ENCODE data around the gene GABRA4.

GABRA4 gene

DNA sequence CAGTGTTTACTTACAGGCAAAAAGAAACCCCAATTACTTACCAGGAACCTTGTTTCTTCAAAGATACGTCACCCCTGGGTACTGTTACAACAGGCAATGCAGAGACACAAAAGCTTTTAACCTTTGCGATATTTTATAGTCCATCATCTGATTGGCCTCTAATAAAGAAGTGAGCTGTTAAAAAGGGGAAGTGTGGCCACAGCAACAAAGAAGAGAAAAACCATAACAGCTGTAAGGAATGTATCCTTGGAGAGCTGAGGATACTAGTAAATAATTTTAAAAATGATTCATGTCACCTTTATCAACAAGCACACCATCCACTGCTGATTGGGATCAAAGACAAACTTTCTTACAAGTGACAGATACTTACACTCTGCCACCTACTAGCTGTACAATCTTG, 14.1 kb downstream of the GABRA4 start:
- no peak overlapping the region for H3K9ac ChIP-seq
- no peaks in the 10 kb centered on the region for H4K20me1 ChIP-seq (ENCODE audit: insufficient read depth)
- no peak overlapping the region for H3K27ac ChIP-seq
- H3K4me2 ChIP-seq = no peak overlapping the region
- no peaks in the 10 kb centered on the region for H3K79me2 ChIP-seq (ENCODE audit: insufficient read depth, low read depth)
- H3K4me3 ChIP-seq (IDR thresholded peaks at IDR 0.05; ENCODE audit: insufficient read depth, low read depth, low read length) = no peak overlapping the region
- TF ChIP-seq CTCF (conservative IDR thresholded peaks at IDR 0.05; ENCODE audit: low read depth, low read length) = no peak
- no peaks in the 10 kb centered on the region for H3K36me3 ChIP-seq (ENCODE audit: insufficient read depth)
- no peaks in the 10 kb centered on the region for H3K27me3 ChIP-seq (ENCODE audit: insufficient read depth, low read depth)
- H3K4me1 ChIP-seq (ENCODE audit: low read depth, poor library complexity, severe bottlenecking) = peaks cover 2% of the 10 kb centered on the region
- no peak overlapping the region for H2AFZ ChIP-seq (ENCODE audit: low read depth)

DNA sequence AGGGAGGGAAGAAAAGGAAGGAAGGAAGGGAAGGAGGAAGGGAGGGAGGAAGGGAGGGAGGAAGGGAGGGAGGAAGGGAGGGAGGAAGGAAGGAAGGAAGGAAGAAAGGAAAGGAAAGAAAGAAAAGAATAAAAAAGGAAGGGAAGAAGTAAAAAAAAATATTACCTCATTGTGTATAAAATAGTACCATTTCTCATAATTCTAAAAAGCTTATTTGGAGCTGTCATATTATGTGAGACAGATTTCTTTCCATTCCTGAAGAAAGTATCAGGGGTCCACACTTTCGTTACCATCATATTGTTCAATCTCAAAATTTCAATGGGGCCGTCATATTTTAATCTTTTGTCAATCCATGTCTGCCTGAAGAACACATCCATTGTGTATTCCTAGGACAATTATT, 16.1 kb downstream of the GABRA4 start:
- Histone ChIP-seq H3K9ac (no peak overlapping the region), H3K27me3 (ENCODE audit: insufficient read depth, low read depth) (no peaks in the 10 kb centered on the region), H3K4me3 (IDR thresholded peaks at IDR 0.05; ENCODE audit: insufficient read depth, low read depth, low read length) (no peak overlapping the region), H3K27ac (no peak overlapping the region), H3K79me2 (ENCODE audit: insufficient read depth, low read depth) (no peaks in the 10 kb centered on the region), H3K4me1 (ENCODE audit: low read depth, poor library complexity, severe bottlenecking) (peaks cover 2% of the 10 kb centered on the region), H4K20me1 (ENCODE audit: insufficient read depth) (no peaks in the 10 kb centered on the region), H2AFZ (ENCODE audit: low read depth) (no peak overlapping the region), H3K36me3 (ENCODE audit: insufficient read depth) (no peaks in the 10 kb centered on the region), H3K4me2 (no peak overlapping the region)
- no peak for TF ChIP-seq CTCF (conservative IDR thresholded peaks at IDR 0.05; ENCODE audit: low read depth, low read length)

GRCh38 chr4:46975812-46976553, 17.4 kb downstream of the GABRA4 start:
- H4K20me1 ChIP-seq (ENCODE audit: insufficient read depth) = no peaks in the 10 kb centered on the region
- H3K79me2 ChIP-seq (ENCODE audit: insufficient read depth, low read depth) = no peaks in the 10 kb centered on the region
- H3K36me3 ChIP-seq (ENCODE audit: insufficient read depth) = no peaks in the 10 kb centered on the region
- H3K4me2 ChIP-seq = no peak overlapping the region
- H2AFZ ChIP-seq (ENCODE audit: low read depth) = peak overlapping the region; percentile 36; the same call in 1 of the 2 replicates
- H3K4me3 ChIP-seq (IDR thresholded peaks at IDR 0.05; ENCODE audit: insufficient read depth, low read depth, low read length) = no peak overlapping the region
- H3K27me3 ChIP-seq (ENCODE audit: insufficient read depth, low read depth) = no peaks in the 10 kb centered on the region
- H3K9ac ChIP-seq = no peak overlapping the region
- peaks cover 2% of the 10 kb centered on the region for H3K4me1 ChIP-seq (ENCODE audit: low read depth, poor library complexity, severe bottlenecking)
- peak overlapping the region; percentile 15; the same call in 1 of the 2 replicates for H3K27ac ChIP-seq
- no peak for TF ChIP-seq CTCF (conservative IDR thresholded peaks at IDR 0.05; ENCODE audit: low read depth, low read length)

DNA sequence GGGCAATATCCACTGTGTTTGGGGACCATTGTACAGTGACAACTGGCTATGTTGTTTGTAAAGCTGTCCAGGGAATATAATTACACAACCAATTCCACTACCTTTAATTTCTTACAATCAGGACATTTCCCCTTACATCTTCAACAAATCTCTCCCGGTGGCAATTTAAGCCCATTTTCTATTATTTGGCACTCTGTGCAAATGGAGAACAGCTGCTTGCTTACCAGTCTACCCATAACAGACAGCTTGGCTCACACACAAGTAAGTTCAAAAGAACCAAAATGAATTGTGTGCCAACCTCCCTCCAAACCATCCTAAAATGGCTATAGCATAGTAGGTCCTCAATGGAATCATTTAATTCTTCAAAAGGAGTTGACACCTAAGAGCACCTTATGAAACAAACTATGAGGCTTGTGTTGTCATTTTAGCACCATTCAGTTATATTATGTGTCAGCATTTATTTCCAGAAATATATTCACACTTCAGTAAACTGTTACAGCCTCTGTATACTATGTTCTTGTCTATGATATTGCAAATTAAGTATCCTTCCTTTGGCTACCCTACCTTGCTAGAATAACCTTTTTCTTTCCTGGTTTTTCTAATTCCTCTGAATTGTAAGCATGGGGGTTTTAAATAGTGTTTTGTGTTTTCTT, 18.4 kb downstream of the GABRA4 start:
- Histone ChIP-seq H3K36me3 (ENCODE audit: insufficient read depth) (no peaks in the 10 kb centered on the region), H3K9ac (no peak overlapping the region), H3K27ac (no peak overlapping the region), H3K79me2 (ENCODE audit: insufficient read depth, low read depth) (no peaks in the 10 kb centered on the region), H2AFZ (ENCODE audit: low read depth) (no peak overlapping the region), H3K4me2 (no peak overlapping the region), H3K4me1 (ENCODE audit: low read depth, poor library complexity, severe bottlenecking) (peaks cover 2% of the 10 kb centered on the region), H4K20me1 (ENCODE audit: insufficient read depth) (no peaks in the 10 kb centered on the region), H3K4me3 (IDR thresholded peaks at IDR 0.05; ENCODE audit: insufficient read depth, low read depth, low read length) (no peak overlapping the region), H3K27me3 (ENCODE audit: insufficient read depth, low read depth) (no peaks in the 10 kb centered on the region)
- TF ChIP-seq CTCF (conservative IDR thresholded peaks at IDR 0.05; ENCODE audit: low read depth, low read length) = no peak

Data from KMS-11 (cell line).